ENCODE data around the gene PDZD2. TPM values are rescaled to one million over a fixed set of nuclear protein-coding genes. Genes with fewer than 3 reads are reported as not detected.
"Not testable (repeated sequence)": the region's sequence is repeated elsewhere in the genome, so short reads cannot be mapped to it uniquely, and the experiment has no call there.

The PDZD2 gene
- total RNA-seq, 1 donor from 2014 or later = 0.65 TPM

DNA sequence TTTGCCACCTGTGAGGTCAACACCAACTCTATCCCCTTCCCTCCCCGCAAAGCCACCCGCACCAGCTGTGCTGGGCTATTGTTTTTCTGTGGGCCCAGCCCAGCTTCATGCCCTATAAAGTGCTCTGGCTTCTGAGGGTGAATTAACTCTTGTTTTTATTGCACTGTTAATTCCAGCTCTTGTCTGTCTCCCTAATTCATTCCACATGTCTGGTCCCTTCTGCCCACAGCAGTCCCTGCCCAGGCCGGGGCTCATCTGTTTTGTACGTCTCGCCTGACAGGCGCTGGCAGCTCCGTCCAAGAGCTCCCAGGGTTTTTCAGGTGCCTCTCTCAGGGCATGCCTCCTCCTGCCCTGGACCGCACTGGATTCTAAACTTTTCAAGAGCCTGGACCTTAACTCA is 118.9 kb downstream of the PDZD2 start:
- H3K4me3 Mint-ChIP-seq = no peak overlapping the region
- no peaks in the 10 kb centered on the region for H3K9me3 Mint-ChIP-seq
- TF ChIP-seq, protein P1, sequence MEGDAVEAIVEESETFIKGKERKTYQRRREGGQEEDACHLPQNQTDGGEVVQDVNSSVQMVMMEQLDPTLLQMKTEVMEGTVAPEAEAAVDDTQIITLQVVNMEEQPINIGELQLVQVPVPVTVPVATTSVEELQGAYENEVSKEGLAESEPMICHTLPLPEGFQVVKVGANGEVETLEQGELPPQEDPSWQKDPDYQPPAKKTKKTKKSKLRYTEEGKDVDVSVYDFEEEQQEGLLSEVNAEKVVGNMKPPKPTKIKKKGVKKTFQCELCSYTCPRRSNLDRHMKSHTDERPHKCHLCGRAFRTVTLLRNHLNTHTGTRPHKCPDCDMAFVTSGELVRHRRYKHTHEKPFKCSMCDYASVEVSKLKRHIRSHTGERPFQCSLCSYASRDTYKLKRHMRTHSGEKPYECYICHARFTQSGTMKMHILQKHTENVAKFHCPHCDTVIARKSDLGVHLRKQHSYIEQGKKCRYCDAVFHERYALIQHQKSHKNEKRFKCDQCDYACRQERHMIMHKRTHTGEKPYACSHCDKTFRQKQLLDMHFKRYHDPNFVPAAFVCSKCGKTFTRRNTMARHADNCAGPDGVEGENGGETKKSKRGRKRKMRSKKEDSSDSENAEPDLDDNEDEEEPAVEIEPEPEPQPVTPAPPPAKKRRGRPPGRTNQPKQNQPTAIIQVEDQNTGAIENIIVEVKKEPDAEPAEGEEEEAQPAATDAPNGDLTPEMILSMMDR (conservative IDR thresholded peaks at IDR 0.05) = no peak
- no peak for DNase-seq (ENCODE audit: low read depth, low spot score)
- H3K4me1 Mint-ChIP-seq = peaks cover 4% of the 10 kb centered on the region
- no peaks in the 10 kb centered on the region for H3K27me3 Mint-ChIP-seq (ENCODE audit: low read depth)
- no peak overlapping the region for H3K27ac Mint-ChIP-seq (ENCODE audit: unreplicated experiment)
- H3K36me3 Mint-ChIP-seq (ENCODE audit: low read depth) = no peaks in the 10 kb centered on the region

DNA sequence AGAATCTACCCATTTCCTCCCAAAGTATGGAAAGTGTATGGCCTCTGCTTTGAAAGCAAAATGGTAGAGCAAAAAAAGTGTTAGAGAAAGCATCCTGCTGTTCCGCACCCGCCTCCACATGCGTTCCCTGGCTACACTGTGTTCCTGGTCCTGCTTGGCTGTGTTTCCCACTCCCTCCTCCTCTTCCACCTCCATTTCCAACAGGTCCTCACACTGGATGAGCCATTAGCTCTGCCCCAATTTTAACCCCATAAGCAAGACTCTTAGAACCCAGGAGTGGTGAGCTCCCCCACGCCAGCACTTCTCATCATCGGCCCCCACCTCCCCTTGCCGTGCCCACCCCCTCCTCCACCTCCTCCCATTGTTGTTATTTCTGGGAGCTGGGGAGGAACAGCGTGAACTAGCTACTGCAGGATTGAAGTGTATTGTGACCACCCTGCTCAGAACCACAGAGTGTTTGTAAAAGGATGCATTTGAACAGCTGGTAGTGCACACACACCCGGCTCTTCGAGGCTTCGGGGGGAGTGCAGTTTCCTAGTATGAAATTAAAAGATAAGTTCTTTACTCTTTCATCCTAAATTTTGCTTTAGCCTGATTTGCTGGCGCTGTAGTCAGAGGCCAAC is 120.0 kb downstream of the PDZD2 start:
- H3K36me3 Mint-ChIP-seq (ENCODE audit: low read depth) = no peaks in the 10 kb centered on the region
- H3K9me3 Mint-ChIP-seq = no peaks in the 10 kb centered on the region
- no peaks in the 10 kb centered on the region for H3K27me3 Mint-ChIP-seq (ENCODE audit: low read depth)
- TF ChIP-seq, protein P1 (conservative IDR thresholded peaks at IDR 0.05) = no peak
- no peak overlapping the region for H3K27ac Mint-ChIP-seq (ENCODE audit: unreplicated experiment)
- H3K4me3 Mint-ChIP-seq = no peak overlapping the region
- H3K4me1 Mint-ChIP-seq = peaks cover 4% of the 10 kb centered on the region
- no peak for DNase-seq (ENCODE audit: low read depth, low spot score)

DNA sequence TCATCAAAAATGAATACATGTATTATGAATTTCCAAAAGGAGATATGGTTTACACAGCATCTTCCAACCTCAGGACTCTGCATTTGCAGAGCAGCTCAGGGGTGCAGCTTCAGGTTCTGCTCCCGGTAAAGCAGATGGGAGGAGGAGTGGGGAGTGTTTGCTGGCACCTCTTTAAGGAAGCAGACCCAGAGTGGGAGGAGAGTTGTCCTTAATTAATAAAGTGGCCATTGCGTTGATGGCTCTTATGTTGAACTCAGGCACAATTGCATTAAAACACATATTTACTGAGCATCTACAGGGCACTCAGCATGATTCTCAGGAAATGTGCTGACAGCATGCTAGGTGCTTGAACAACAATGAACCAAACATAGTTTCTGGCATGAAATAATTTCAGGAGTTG is 121.0 kb downstream of the PDZD2 start:
- H3K36me3 Mint-ChIP-seq (ENCODE audit: low read depth) = no peaks in the 10 kb centered on the region
- DNase-seq (ENCODE audit: low read depth, low spot score) = no peak
- H3K27me3 Mint-ChIP-seq (ENCODE audit: low read depth) = no peaks in the 10 kb centered on the region
- no peaks in the 10 kb centered on the region for H3K9me3 Mint-ChIP-seq
- TF ChIP-seq, protein P1 (conservative IDR thresholded peaks at IDR 0.05) = no peak
- H3K4me1 Mint-ChIP-seq = peaks cover under 1% of the 10 kb centered on the region
- H3K27ac Mint-ChIP-seq (ENCODE audit: unreplicated experiment) = no peak overlapping the region
- H3K4me3 Mint-ChIP-seq = no peak overlapping the region

DNA sequence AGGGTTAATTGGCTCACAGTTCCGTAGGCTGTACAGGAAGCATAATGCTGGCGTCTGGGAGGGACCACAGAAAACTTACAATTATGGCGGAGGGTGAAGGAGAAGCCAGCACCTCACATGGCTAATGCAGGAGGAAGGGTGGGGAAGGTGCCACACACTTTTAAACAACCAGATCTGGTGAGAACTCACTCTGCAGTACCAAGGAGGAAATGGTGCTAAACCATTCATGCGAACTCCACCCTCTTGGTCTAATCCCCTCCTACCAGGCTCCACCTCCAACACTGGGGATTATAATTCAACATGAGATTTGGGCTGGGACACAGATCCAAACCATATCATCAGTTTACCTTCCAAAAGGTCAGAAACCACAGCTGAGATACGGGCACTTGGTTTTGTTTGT is 122.9 kb downstream of the PDZD2 start:
- no peak overlapping the region for H3K4me3 Mint-ChIP-seq
- no peaks in the 10 kb centered on the region for H3K9me3 Mint-ChIP-seq
- TF ChIP-seq, protein P1 (conservative IDR thresholded peaks at IDR 0.05) = no peak
- H3K36me3 Mint-ChIP-seq (ENCODE audit: low read depth) = no peaks in the 10 kb centered on the region
- H3K27me3 Mint-ChIP-seq (ENCODE audit: low read depth) = no peaks in the 10 kb centered on the region
- H3K27ac Mint-ChIP-seq (ENCODE audit: unreplicated experiment) = no peak overlapping the region
- no peaks in the 10 kb centered on the region for H3K4me1 Mint-ChIP-seq
- DNase-seq (ENCODE audit: low read depth, low spot score) = no peak

DNA sequence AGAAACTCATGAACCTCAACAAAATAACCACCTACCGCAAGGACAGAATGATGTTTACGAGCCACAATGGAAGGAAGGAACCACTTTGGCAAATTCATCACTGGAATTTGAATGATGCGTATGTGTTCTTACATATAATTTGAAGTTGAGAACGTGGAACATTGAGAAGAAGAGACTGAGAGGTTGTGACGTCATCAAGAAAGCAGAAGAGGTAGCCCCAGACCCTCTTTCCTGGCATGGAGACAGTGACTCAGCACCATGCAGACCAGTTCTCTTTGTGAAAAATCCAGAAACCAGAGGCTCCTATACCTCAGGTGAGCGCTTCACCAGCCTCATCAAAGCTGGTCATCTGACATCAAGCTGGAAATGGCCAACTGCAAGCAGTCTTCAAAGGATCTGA is 124.5 kb downstream of the PDZD2 start:
- Mint-ChIP-seq H3K27ac (ENCODE audit: unreplicated experiment) (no peak overlapping the region), H3K4me1 (no peaks in the 10 kb centered on the region), H3K27me3 (ENCODE audit: low read depth) (no peaks in the 10 kb centered on the region), H3K9me3 (no peaks in the 10 kb centered on the region), H3K4me3 (no peak overlapping the region), H3K36me3 (ENCODE audit: low read depth) (no peaks in the 10 kb centered on the region)
- DNase-seq (ENCODE audit: low read depth, low spot score) = no peak
- TF ChIP-seq, protein P1 (conservative IDR thresholded peaks at IDR 0.05) = no peak

DNA sequence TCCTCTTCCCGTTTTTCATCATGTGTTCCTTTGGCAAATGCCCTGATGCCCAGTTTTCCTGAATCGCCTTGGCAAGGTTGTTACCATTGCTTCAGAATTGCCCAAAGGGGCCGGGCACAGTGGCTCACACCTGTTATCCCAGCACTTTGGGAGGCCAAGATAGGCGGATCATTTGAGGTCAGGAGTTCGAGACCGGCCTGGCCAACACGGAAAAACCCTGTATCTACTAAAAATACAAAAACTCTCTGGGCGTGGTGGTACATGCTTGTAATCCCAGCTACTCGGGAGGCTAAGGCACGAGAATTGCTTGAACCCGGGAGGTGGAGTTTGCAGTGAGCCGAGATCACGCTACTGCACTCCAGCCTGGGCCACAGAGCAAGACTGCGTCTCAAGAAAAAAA is 125.8 kb downstream of the PDZD2 start:
- H3K4me3 Mint-ChIP-seq; H3K36me3 Mint-ChIP-seq (ENCODE audit: low read depth); H3K27ac Mint-ChIP-seq (ENCODE audit: unreplicated experiment); H3K4me1 Mint-ChIP-seq; DNase-seq (ENCODE audit: low read depth, low spot score); H3K27me3 Mint-ChIP-seq (ENCODE audit: low read depth); H3K9me3 Mint-ChIP-seq: not testable (repeated sequence)
